HG02798 (cell line): ENCODE results near the gene MYLK.
"Not testable (repeated sequence)": the region's sequence is repeated elsewhere in the genome, so short reads cannot be mapped to it uniquely, and the experiment has no call there.

Source experiments
- ATAC-seq: cut with Tn5 transposase; IDR thresholded peaks from one replicate; pipeline ENCODE4 v1.9.1; 2021; ENCODE audit warnings: mild to moderate bottlenecking; ENCODE audit not compliant: unreplicated experiment, poor library complexity

The MYLK gene

DNA sequence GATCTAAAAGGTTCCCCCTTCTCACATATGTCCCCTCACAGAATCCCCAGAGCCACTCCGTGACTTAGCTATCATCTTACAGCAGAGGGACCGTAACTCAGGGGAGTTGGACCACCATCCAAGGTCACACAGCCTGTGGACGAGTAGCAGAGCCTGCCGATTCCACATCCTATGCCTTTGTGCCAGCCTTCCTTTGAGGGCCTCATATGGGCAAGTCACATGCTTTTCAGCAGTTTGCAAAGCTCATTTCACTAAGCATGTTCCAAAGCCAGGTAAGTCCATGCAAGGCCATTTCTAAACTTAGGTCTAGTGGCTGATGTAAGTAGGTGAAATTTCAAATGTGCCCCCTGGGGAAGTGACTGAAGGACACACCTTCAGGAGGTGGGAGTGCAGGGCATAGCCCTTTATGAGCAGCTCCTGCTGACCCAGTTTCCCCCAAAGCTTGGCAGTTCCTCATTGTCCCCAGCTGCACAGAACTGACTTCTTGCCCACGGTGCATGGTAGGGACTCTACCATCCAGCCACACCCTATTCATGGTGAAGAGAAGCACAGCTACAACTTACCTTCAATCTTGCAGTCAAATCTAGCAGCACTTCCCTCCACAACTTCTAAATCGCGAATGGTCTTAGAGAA is 265.9 kb downstream of the MYLK start:
- ATAC-seq: no peak

- ATAC-seq: no peak
Measured at GRCh38 chr3:123616593-123616992, 267.5 kb downstream of the MYLK start.

- no peak for ATAC-seq
Measured at GRCh38 chr3:123613543-123613942, 270.6 kb downstream of the MYLK start.

DNA sequence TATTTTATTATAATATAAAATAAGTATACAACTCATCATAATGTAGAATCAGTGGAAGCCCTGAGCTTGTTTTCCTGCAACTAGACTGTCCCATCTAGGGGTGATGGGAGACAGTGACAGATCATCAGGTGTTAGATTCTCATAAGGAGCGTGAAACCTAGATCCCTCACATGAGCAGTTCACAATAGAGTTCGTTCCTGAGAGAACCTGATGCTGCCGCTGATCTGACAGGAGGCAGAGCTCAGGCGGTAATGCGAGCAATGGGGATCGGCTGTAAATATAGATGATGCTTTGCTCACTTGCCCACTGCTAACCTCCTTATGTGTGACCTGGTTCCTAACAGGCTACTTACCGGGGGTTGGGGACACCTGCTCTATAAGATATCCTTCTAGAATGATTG is 272.5 kb downstream of the MYLK start:
- not testable (repeated sequence) for ATAC-seq

- ATAC-seq: no peak
Measured at GRCh38 chr3:123611082-123611481, 273.1 kb downstream of the MYLK start.

- peak; percentile 61 for ATAC-seq
Measured at GRCh38 chr3:123610331-123610730, 273.8 kb downstream of the MYLK start.

DNA sequence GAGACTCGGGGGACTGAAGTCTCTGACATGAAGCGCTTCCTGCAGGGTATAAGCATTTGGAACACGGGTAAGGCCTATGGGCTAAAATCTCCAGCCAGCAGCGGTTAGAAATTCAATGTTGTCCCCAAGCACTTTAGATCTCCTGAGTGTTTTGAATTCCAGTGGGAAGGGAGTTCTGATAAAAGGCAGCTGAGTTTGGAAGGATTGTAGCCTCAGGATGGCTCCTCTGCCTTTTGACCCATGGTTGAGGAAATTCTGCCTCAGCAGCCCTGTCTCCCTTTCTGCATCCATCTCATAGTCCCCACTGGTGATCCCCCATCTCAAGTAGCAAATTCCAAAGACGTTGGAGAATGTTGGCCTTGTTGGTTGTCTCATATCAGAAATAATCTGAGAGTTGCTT is 275.1 kb downstream of the MYLK start:
- no peak for ATAC-seq

- ATAC-seq: no peak
Measured at GRCh38 chr3:123608263-123608937, 275.7 kb downstream of the MYLK start.

- ATAC-seq: no peak
Measured at GRCh38 chr3:123606527-123606926, 277.6 kb downstream of the MYLK start.

DNA sequence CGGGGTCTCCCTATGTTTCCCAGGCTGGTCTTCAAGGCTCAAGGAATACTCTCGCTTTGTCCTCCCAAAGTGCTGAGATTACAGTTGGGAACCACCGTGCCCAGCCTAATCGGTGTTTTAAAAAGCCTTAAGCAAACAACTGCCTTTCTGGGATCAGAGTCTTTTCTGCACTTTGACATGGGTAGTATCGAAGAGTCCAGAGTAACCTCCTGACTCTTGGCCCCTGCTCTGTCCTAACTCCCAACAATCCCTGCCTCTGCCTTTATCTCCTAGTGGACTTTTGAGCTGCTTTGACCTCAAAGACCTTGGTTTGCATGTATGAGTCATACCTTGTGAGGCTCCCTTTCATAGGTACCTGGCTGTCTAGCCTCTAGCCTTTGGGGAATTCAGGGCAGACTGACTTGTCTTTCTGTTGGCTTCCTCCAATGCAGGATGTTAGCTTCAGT is 278.3 kb downstream of the MYLK start:
- peak; percentile 76 for ATAC-seq

GRCh38 chr3:123603153-123603552 is 281.0 kb downstream of the MYLK start:
- not testable (repeated sequence) for ATAC-seq

- ATAC-seq: no peak
Measured at GRCh38 chr3:123602325-123602724, 281.8 kb downstream of the MYLK start.

GRCh38 chr3:123600863-123601262 is 283.3 kb downstream of the MYLK start:
- ATAC-seq: not testable (repeated sequence)

GRCh38 chr3:123597561-123597960 is 286.6 kb downstream of the MYLK start:
- no peak for ATAC-seq

GRCh38 chr3:123595396-123596180 is 288.5 kb downstream of the MYLK start:
- ATAC-seq: no peak

GRCh38 chr3:123593381-123593780 is 290.8 kb downstream of the MYLK start:
- ATAC-seq: no peak

DNA sequence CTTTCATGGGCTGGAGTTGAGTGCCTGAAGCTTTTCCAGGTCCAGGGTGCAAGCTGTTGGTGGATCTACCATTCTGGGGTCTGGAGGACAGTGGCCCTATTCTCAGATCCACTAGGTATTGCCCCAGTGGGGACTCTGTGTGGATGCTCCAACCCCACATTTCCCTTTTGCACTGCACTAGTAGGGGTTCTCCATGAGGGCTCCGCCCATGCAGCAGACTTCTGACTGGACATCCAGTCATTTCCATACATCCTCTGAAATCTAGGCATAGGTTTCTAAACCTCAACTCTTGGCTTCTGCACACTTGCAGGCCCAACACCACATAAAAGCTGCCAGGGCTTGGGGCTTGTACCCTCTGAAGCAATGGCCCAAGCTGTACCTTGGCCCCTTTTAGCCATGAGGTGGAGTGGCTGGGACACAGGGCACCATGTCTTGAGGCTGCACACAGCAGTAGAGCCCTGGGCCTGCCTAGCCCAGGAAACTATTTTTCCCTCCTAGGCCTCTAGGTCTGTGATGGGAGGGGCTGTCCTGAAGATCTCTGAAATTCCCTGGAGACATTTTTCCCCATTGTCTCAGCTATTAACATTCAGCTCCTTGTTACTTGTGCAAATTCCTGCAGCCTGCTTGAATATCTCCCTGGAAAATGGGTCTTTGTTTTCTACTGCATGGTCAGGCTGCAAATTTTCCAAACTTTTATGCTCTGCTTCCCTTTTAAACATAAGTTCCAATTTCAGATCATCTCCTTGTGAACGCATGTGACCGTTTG is 293.3 kb downstream of the MYLK start:
- ATAC-seq: no peak

DNA sequence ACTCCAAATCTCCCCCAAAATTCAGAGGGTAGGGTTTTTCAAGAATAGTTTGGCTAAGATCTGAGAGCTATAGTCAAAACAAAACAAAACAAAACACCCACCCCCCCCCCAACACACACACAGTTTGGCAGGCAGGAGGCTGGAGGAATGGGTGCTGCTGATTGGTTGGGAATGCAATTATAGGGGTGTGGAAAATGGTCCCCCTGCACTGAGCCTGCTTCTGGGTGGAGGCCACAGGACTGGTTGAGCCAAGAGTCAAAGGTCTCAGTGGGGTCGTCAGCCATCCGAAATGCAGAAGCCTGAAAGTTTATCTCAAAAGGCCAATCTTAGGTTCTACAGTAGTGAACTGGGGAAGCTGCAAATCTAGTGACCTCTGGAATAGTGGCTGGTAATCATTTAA is 296.7 kb downstream of the MYLK start:
- ATAC-seq: no peak

DNA sequence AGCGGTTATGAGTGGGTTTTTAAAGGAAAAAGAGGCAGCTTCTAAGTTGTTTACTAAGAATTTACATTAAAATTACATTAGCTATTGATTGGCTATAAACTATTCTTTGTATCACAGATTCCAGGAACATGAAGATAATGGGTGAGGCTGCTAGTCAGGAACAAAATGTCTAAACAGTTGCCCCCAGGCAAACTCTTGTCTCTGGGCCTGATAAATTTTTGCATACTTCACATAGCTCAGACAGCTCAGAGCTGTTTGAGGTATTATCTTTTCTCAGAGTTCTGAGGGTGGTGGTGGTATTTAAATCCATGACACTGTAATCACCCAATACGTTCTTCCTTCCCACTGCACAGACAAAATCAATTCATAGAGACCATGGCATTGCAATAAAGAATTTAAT is 297.2 kb downstream of the MYLK start:
- ATAC-seq: no peak

DNA sequence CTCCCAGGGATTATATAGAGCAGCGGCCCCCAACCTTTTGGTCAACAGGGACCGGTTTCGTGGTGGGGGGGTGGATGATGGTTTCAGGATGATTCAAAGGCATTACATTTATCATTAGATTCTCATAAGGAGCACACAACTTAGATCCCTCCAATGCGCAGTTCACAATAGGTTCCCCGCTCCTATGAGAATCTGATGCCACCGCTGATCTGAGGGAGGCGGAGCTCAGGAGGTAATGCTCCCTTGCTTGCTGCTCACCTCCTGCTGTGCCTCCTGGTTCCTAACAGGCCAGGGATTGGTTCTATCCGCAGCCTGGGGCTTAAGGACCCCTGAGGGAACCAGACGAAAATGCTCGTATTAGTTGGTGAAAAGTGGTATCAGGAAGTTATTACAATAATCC is 298.0 kb downstream of the MYLK start:
- no peak for ATAC-seq
